ENCODE measurements around the gene CD79A.

CD79A gene

GRCh38 chr19:41861846-41862245 is 15.2 kb upstream of the CD79A start:
- no peak for DNase-seq (ENCODE audit: insufficient read length, low spot score)
- TF ChIP-seq TAF1 (IDR thresholded peaks at IDR 0.05; ENCODE audit: low read depth, low read length) (no peak), PAX5 (IDR thresholded peaks at IDR 0.05; ENCODE audit: insufficient read depth, low read length, severe bottlenecking) (no peak), SPI1 (IDR thresholded peaks at IDR 0.05; ENCODE audit: low read depth, low read length) (no peak), POLR2AphosphoS5 (IDR thresholded peaks at IDR 0.05; ENCODE audit: low read depth, low read length) (no peak), POU2F2 (IDR thresholded peaks at IDR 0.05; ENCODE audit: low read depth, low read length) (no peak), POLR2A (IDR thresholded peaks at IDR 0.05; ENCODE audit: low read depth, low read length) (no peak; the same call in 1 of the 2 replicates)
- no peak for FAIRE-seq

- no peak for TF ChIP-seq POU2F2 (IDR thresholded peaks at IDR 0.05; ENCODE audit: low read depth, low read length)
- TF ChIP-seq TAF1 (IDR thresholded peaks at IDR 0.05; ENCODE audit: low read depth, low read length) = no peak
- TF ChIP-seq POLR2A (IDR thresholded peaks at IDR 0.05; ENCODE audit: low read depth, low read length) = no peak
- TF ChIP-seq POLR2AphosphoS5 (IDR thresholded peaks at IDR 0.05; ENCODE audit: low read depth, low read length) = no peak
- TF ChIP-seq SPI1 (IDR thresholded peaks at IDR 0.05; ENCODE audit: low read depth, low read length) = no peak
- TF ChIP-seq PAX5 (IDR thresholded peaks at IDR 0.05; ENCODE audit: insufficient read depth, low read length, severe bottlenecking) = no peak
- no peak for DNase-seq (ENCODE audit: insufficient read length, low spot score)
- no peak for FAIRE-seq
These were observed 14.6 kb upstream of the CD79A start for GRCh38 chr19:41862445-41862986.

GRCh38 chr19:41863209-41863931 is 13.7 kb upstream of the CD79A start:
- no peak for FAIRE-seq
- no peak for TF ChIP-seq POU2F2 (IDR thresholded peaks at IDR 0.05; ENCODE audit: low read depth, low read length)
- TF ChIP-seq POLR2A (IDR thresholded peaks at IDR 0.05; ENCODE audit: low read depth, low read length) = no peak; the same call in 1 of the 2 replicates
- TF ChIP-seq POLR2AphosphoS5 (IDR thresholded peaks at IDR 0.05; ENCODE audit: low read depth, low read length) = no peak
- no peak for TF ChIP-seq TAF1 (IDR thresholded peaks at IDR 0.05; ENCODE audit: low read depth, low read length)
- TF ChIP-seq PAX5 (IDR thresholded peaks at IDR 0.05; ENCODE audit: insufficient read depth, low read length, severe bottlenecking) = no peak
- no peak for TF ChIP-seq SPI1 (IDR thresholded peaks at IDR 0.05; ENCODE audit: low read depth, low read length)
- no peak for DNase-seq (ENCODE audit: insufficient read length, low spot score)

GRCh38 chr19:41864374-41864773 is 12.7 kb upstream of the CD79A start:
- DNase-seq (ENCODE audit: insufficient read length, low spot score) (no peak), FAIRE-seq (no peak)
- TF ChIP-seq TAF1 (IDR thresholded peaks at IDR 0.05; ENCODE audit: low read depth, low read length) (no peak), SPI1 (IDR thresholded peaks at IDR 0.05; ENCODE audit: low read depth, low read length) (no peak), PAX5 (IDR thresholded peaks at IDR 0.05; ENCODE audit: insufficient read depth, low read length, severe bottlenecking) (no peak), POLR2A (IDR thresholded peaks at IDR 0.05; ENCODE audit: low read depth, low read length) (peak; percentile 70; the same call in 1 of the 2 replicates), POLR2AphosphoS5 (IDR thresholded peaks at IDR 0.05; ENCODE audit: low read depth, low read length) (peak; percentile 61), POU2F2 (IDR thresholded peaks at IDR 0.05; ENCODE audit: low read depth, low read length) (peak; percentile 46; the same call in 1 of the 2 replicates)

DNA sequence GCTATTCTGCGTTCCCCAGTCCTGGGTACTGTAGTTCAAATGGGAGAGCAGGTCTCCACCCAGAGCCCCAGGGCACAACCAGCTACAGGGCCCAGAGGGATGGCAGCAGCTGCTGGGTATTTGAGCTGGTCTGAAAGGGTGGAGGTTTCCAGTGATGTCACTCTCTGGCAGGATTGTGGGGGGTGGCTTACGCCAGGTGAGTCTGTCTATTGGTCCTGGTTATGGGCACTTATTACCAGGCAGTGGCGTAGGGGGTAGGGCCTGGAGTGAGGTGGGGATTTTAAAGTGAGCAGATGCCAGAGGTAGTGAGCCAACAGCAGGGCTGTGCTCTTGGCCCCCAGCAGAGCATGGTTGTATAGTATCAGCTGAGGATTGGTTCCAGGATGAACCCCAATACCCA is 10.8 kb upstream of the CD79A start:
- no peak for DNase-seq (ENCODE audit: insufficient read length, low spot score)
- FAIRE-seq = no peak
- TF ChIP-seq POLR2AphosphoS5 (IDR thresholded peaks at IDR 0.05; ENCODE audit: low read depth, low read length) (peak; percentile 84), PAX5 (IDR thresholded peaks at IDR 0.05; ENCODE audit: insufficient read depth, low read length, severe bottlenecking) (no peak), POLR2A (IDR thresholded peaks at IDR 0.05; ENCODE audit: low read depth, low read length) (peak; percentile 58)

DNA sequence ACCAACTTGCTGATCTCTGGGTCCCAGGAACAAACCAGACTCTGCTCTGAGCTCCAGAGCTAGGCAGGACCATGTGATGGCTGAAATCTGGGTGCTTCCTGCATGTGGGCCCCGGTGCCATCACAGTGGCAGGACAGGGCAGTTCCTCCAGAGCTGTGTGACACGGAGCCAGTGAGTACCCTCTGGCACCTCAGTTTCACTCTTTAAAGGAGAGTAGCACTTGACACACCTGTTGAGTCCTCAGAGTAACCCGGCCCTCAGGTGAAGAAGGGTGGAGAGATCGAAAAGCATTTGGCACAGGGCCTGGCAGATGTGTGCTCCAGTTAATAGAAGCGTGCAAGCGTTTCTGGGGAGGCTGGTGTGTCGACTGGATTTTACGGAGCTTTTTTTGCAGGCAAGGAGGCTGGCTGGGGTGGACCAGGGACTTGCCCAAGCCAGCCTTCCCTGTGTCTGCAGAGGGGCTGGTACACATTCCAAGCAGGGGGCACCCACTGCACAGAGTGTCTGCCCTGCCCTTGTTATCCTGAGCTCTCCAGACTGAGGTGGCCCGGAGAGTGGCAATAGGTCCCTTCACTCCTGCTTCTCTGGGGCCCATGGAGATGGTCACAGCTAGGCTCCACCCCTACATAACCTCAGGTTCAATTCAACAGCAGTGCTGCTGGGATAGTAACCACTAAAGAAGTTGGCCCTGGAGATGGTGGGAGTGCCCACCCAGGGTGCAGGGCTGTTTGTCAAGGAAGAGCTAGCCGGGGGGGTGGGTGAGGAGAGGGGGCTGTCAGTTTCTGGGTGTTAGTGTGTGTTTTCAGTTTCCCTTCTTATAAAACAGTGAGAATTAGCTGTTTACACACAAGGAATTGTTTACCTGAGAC is 8.7 kb upstream of the CD79A start:
- TF ChIP-seq POU2F2 (IDR thresholded peaks at IDR 0.05; ENCODE audit: low read depth, low read length) = no peak; the same call in 1 of the 2 replicates
- no peak for TF ChIP-seq SPI1 (IDR thresholded peaks at IDR 0.05; ENCODE audit: low read depth, low read length)
- TF ChIP-seq TAF1 (IDR thresholded peaks at IDR 0.05; ENCODE audit: low read depth, low read length) = no peak
- TF ChIP-seq PAX5 (IDR thresholded peaks at IDR 0.05; ENCODE audit: insufficient read depth, low read length, severe bottlenecking) = no peak
- TF ChIP-seq POLR2AphosphoS5 (IDR thresholded peaks at IDR 0.05; ENCODE audit: low read depth, low read length) = peak; percentile 59
- TF ChIP-seq POLR2A (IDR thresholded peaks at IDR 0.05; ENCODE audit: low read depth, low read length) = no peak; the same call in 1 of the 2 replicates
- DNase-seq (ENCODE audit: insufficient read length, low spot score) = no peak

GRCh38 chr19:41868989-41869300 is 8.1 kb upstream of the CD79A start:
- TF ChIP-seq POLR2AphosphoS5 (IDR thresholded peaks at IDR 0.05; ENCODE audit: low read depth, low read length) = 0 out of 2 replicates have a peak, but pooled peaks have one; percentile 11
- TF ChIP-seq TAF1 (IDR thresholded peaks at IDR 0.05; ENCODE audit: low read depth, low read length) = no peak
- no peak for FAIRE-seq
- no peak for DNase-seq (ENCODE audit: insufficient read length, low spot score)

More for the DNA sequence above, 8.7 kb upstream of the CD79A start:
- FAIRE-seq = no peak

DNA sequence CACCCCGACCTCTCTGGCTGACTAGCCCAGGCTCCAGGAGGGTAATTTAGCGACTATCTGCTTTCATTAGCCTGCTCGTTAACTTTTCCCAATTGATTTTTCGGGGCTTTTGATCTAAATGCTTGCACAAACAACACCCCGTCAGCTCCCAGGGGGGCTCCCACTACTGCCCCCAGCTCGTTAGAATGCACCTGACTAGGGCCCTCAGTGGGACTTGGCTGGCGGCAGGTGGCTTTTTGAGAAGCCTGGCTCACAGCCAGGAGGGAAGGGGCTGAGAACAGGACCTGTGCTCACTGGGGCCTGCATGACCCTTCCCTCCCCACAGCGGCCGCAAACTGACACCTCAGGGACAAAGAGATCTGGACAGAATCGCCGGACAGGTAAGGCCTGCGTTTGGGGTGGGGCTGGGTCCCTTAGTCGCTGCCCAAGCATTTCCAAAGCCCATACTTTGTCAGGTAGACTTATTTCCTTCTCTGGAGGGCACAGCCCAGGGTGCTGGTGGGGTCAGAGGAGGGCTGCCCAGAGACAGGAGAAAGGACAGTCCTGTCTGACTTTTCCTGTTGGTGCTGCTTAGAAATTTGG is 7.6 kb upstream of the CD79A start:
- FAIRE-seq (no peak), DNase-seq (ENCODE audit: insufficient read length, low spot score) (no peak)
- TF ChIP-seq POLR2A (IDR thresholded peaks at IDR 0.05; ENCODE audit: low read depth, low read length) (0 out of 2 replicates have a peak, but pooled peaks have one; percentile 47), PAX5 (IDR thresholded peaks at IDR 0.05; ENCODE audit: insufficient read depth, low read length, severe bottlenecking) (no peak)

DNA sequence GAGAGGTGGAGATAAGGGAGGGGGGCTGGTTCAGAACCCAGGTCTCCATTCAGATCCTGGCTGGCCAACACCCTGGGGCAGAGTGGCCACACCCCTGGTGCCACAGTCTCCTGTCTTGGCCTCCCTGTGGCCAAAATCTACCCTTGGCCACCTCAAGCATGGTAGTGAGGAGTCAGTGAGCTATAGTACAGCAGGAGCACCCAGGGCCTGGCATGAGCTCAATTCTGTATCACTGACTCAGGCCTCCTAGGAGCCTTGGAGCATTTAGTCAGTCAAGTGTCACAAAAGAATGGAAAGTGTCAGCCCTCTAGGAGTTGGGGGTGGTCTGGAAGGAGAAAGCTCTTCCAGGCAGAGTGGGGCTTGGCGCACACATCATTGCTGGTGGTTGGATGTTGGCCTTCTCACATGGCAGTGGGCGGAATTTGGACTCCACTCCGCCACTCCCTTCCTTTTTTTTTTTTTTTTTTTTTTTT is 6.6 kb upstream of the CD79A start:
- FAIRE-seq = no peak
- no peak for DNase-seq (ENCODE audit: insufficient read length, low spot score)
- TF ChIP-seq PAX5 (IDR thresholded peaks at IDR 0.05; ENCODE audit: insufficient read depth, low read length, severe bottlenecking) = no peak
- no peak for TF ChIP-seq POU2F2 (IDR thresholded peaks at IDR 0.05; ENCODE audit: low read depth, low read length)
- TF ChIP-seq POLR2A (IDR thresholded peaks at IDR 0.05; ENCODE audit: low read depth, low read length) = peak; percentile 40; the same call in 1 of the 2 replicates

Measured in GM12891 (cell line).